Effector memory CD8-positive, alpha-beta T cell (primary cell): ENCODE data around the gene FBRSL1.
A peak's percentile ranks its signal among the peaks of the same experiment; 100 is the strongest.

ENCODE experiments used
- ATAC-seq: fragments of 150-1000 bp; cut with Tn5 transposase; replicated peaks from 2 replicates; pipeline ENCODE4 v1.10.0; 2021; ENCODE audit warnings: mild to moderate bottlenecking, moderate library complexity
- DNase-seq, 3 experiments: peaks; one replicate each; pipeline ENCODE4 v3.0.0; 2021
- H3K27ac Mint-ChIP-seq, 2 donors: one replicate each; pipeline ENCODE4 v1.8.0; 2022; ENCODE audit warnings: mild to moderate bottlenecking in 2 of 2, mixed read lengths in 2 of 2, moderate library complexity in 2 of 2
- H3K27me3 Mint-ChIP-seq, 2 donors: one replicate each; pipeline ENCODE4 v1.8.0; 2022; ENCODE audit warnings: mixed read lengths in 2 of 2
- H3K36me3 Mint-ChIP-seq: one replicate; pipeline ENCODE4 v1.8.0; 2022; ENCODE audit warnings: mild to moderate bottlenecking, moderate library complexity, mixed read lengths; ENCODE audit not compliant: insufficient read depth
- H3K4me1 Mint-ChIP-seq, 2 donors: one replicate each; pipeline ENCODE4 v1.8.0; 2022; ENCODE audit warnings: low read depth in 2 of 2, mixed read lengths in 2 of 2
- H3K4me3 Mint-ChIP-seq, 2 donors: one replicate each; pipeline ENCODE4 v1.8.0; 2022; ENCODE audit warnings: mild to moderate bottlenecking in 2 of 2, mixed read lengths in 2 of 2, moderate library complexity in 2 of 2
- H3K9me3 Mint-ChIP-seq, 2 donors: one replicate each; pipeline ENCODE4 v1.8.0; 2022; ENCODE audit warnings: mixed read lengths in 2 of 2

The FBRSL1 gene

GRCh38 chr12:132486576-132486975, 3.4 kb upstream of the FBRSL1 start:
- Mint-ChIP-seq H3K27me3 (no peaks in the 10 kb centered on the region), H3K4me1 (peaks cover 36 to 39% of the 10 kb centered on the region in 2 donors), H3K4me3 (peak overlapping the region in 1 of 2 donors; percentile 51), H3K9me3 (no peaks in the 10 kb centered on the region), H3K36me3 (peaks cover 12% of the 10 kb centered on the region), H3K27ac (peak overlapping the region; percentile 89 to 94)
- DNase-seq, result no peak
- no peak for ATAC-seq

- Mint-ChIP-seq H3K4me1 (peaks cover 44 to 46% of the 10 kb centered on the region in 2 donors), H3K36me3 (peaks cover 13% of the 10 kb centered on the region), H3K9me3 (no peaks in the 10 kb centered on the region), H3K27ac (peak overlapping the region; percentile 94 to 95), H3K4me3 (peak overlapping the region; percentile 90 to 94), H3K27me3 (no peaks in the 10 kb centered on the region)
- ATAC-seq, result no peak
- no peak for DNase-seq
Observed at GRCh38 chr12:132487311-132487741, 2.6 kb upstream of the FBRSL1 start.

DNA sequence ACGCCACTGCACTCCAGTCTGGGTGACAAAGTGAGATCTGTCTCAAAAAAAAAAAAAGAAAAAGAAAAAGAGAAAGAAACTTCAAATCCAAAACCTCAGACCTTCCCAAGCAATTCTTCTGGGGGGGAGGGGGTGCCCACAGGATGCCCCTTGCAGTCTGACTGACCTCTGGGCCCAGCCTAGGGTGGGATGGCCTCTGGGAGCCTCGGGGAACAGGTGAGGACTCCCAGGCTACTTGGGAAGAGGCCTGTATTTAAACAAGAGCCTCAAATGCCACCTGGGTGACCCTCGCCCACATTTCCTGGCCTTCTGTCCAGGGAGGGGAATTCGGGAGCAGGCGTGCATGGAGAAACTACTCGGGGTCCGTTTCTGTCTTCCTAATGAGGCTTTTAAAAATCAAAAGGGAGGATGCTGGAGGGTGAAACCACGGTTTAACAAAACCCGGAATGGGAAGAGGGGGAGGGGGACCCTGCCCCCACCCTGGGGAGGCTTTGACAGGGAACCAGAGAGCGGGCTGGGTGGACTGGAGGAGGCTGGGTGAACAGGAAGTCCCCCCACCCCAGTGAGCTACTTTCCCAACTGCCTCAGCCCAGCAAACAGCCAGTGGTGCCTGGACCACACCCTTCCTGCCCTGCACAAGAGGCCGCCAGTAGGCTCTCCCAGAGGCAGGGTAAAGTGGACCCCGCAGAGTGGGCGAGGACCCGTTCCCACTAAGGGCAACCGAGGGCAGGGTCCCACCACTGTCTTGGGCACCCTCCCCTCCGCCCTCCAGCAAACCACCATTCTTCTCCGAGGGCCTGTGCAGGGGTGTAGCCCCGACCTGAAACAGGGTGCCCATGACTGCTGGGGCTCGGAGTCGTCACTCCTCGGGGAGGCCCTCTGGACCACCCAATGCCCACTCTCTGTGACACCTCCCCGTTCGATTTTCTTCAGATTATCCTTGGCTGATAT, 1.5 kb upstream of the FBRSL1 start:
- Mint-ChIP-seq H3K4me3 (peak overlapping the region; percentile 90 to 94), H3K9me3 (no peaks in the 10 kb centered on the region), H3K36me3 (peaks cover 13% of the 10 kb centered on the region), H3K27ac (peak overlapping the region; percentile 94 to 95), H3K4me1 (peaks cover 50 to 57% of the 10 kb centered on the region in 2 donors), H3K27me3 (no peaks in the 10 kb centered on the region)
- no peak for DNase-seq
- ATAC-seq, result no peak

- Mint-ChIP-seq H3K9me3 (no peaks in the 10 kb centered on the region), H3K27ac (peak overlapping the region; percentile 94 to 95), H3K36me3 (peaks cover 15% of the 10 kb centered on the region), H3K4me3 (peak overlapping the region; percentile 90 to 94), H3K27me3 (no peaks in the 10 kb centered on the region), H3K4me1 (peaks cover 56 to 64% of the 10 kb centered on the region in 2 donors)
- DNase-seq (peak; percentile 62 to 67 (median 63)), ATAC-seq (peak; percentile 58)
Observed at GRCh38 chr12:132489078-132489601, 811 bp upstream of the FBRSL1 start.

DNA sequence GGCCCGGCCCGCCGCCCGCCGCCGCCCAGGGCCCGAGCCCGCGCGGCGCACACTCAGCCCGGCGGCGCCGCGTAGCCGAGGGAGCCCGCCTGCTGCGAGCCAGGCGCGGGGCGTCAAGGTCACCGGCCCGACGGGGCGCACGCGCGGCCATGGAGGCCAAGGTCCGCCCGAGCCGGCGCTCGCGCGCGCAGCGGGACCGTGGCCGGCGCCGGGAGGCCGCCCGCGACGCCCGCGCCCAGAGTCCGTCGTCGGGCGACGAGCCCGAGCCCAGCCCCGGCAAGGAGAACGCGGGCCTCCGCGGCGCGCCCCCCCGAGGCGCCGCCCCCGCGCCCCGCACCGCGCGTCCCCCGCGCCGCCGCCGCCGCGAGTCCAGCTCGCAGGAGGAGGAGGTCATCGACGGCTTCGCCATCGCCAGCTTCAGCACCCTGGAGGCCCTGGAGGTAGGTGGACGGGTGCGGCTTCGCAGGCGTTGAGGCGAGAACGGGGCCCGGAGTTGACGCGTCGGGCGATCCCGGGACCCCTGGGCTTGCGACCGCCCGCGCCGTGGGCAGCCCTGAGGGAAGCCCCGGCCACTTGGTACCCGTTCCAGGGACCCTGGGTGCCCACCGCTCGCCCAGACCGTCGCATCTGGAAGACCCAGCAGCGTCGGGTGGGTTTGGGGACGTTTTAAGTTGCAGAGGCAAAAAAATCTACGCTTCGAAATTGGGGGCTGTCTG, 629 bp downstream of the FBRSL1 start:
- Mint-ChIP-seq H3K9me3 (no peaks in the 10 kb centered on the region), H3K27ac (peak overlapping the region; percentile 47 to 90), H3K36me3 (peaks cover 24% of the 10 kb centered on the region), H3K4me3 (peak overlapping the region; percentile 78 to 87), H3K4me1 (peaks cover 66 to 75% of the 10 kb centered on the region in 2 donors), H3K27me3 (no peaks in the 10 kb centered on the region)
- DNase-seq, result no peak
- peak; percentile 1 for ATAC-seq

- Mint-ChIP-seq H3K36me3 (peaks cover 27% of the 10 kb centered on the region), H3K9me3 (no peaks in the 10 kb centered on the region), H3K4me1 (peaks cover 65 to 72% of the 10 kb centered on the region in 2 donors), H3K4me3 (peak overlapping the region; percentile 78 to 87), H3K27me3 (no peaks in the 10 kb centered on the region), H3K27ac (peak overlapping the region; percentile 47 to 90)
- no peak for ATAC-seq
- DNase-seq, result no peak
Observed at GRCh38 chr12:132491138-132491663, 1.2 kb downstream of the FBRSL1 start.

- peaks cover 68 to 74% of the 10 kb centered on the region in 2 donors for H3K4me1 Mint-ChIP-seq
- H3K27me3 Mint-ChIP-seq, result no peaks in the 10 kb centered on the region
- no peak for ATAC-seq
- peaks cover 30% of the 10 kb centered on the region for H3K36me3 Mint-ChIP-seq
- no peak for DNase-seq
- H3K9me3 Mint-ChIP-seq, result no peaks in the 10 kb centered on the region
- peak overlapping the region; percentile 78 to 87 for H3K4me3 Mint-ChIP-seq
- H3K27ac Mint-ChIP-seq, result peak overlapping the region; percentile 47 to 88
Observed at GRCh38 chr12:132491761-132492378, 1.9 kb downstream of the FBRSL1 start.

DNA sequence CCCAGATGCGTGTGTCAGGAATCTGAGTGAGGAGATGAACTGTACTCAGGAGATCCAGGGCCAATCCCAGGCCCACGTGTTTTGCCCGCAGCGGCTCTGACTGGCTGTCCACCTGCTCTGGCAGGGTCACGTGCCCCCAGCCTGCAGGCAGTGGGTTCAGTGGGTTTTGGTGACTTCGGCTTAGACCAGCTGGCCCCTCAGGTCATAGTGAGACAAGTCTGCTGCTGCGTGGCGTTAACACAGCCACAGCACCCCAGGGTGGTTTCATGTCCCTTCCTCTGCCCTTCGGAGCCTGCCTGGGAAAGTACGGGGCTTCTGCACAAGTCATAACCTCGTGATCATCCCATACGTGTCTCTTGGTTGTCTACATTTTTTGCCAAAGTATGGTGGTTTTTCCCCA, 2.6 kb downstream of the FBRSL1 start:
- Mint-ChIP-seq H3K36me3 (peaks cover 34% of the 10 kb centered on the region), H3K4me1 (peaks cover 65 to 70% of the 10 kb centered on the region in 2 donors), H3K27me3 (no peaks in the 10 kb centered on the region), H3K4me3 (peak overlapping the region; percentile 78 to 87), H3K9me3 (no peaks in the 10 kb centered on the region), H3K27ac (peak overlapping the region; percentile 47 to 88)
- ATAC-seq (no peak), DNase-seq (no peak)

GRCh38 chr12:132492951-132493350, 3.0 kb downstream of the FBRSL1 start:
- Mint-ChIP-seq H3K9me3 (no peaks in the 10 kb centered on the region), H3K27ac (peak overlapping the region in 1 of 2 donors; percentile 88), H3K4me3 (peak overlapping the region; percentile 78 to 87), H3K4me1 (peaks cover 60 to 69% of the 10 kb centered on the region in 2 donors), H3K36me3 (peaks cover 35% of the 10 kb centered on the region), H3K27me3 (no peaks in the 10 kb centered on the region)
- no peak for DNase-seq
- ATAC-seq, result no peak

DNA sequence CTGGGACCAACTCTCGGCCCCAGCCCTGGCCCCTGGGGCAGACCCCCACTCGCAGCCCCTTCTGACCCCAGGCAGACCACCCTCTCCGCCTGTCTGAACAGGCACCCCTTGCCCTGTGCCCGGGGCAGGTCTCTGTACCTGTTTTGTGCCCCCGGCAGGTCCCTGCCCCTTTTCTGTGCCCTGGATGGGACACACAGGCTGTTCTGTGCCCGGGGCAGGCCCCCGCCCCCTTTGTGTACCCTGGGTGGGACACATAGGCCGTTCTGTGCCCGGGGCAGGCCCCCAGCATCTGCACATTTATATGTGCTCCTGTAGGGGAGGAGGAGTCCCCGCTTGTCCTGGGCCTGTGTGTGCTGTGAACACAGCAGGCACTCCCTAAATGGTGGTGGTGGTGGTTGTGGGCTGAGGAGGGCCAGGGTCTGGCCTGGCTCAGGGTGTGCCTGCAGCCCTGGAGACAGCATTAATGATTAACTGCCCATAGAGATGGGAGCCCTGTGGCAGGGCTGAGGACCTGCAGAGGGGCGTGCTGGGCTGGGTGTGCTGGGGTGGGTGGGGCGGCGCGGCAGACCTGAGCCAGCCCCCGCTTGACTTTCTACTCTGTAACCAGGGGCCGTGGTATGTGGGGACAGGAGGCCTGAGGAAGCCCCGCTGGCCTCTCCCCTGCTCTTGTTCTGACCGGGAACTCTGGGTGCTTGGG, 3.7 kb downstream of the FBRSL1 start:
- DNase-seq (no peak), ATAC-seq (no peak)
- Mint-ChIP-seq H3K27me3 (no peaks in the 10 kb centered on the region), H3K36me3 (peaks cover 32% of the 10 kb centered on the region), H3K4me3 (peak overlapping the region; percentile 78 to 87), H3K4me1 (peaks cover 59 to 63% of the 10 kb centered on the region in 2 donors), H3K9me3 (no peaks in the 10 kb centered on the region), H3K27ac (peak overlapping the region in 1 of 2 donors; percentile 88)

DNA sequence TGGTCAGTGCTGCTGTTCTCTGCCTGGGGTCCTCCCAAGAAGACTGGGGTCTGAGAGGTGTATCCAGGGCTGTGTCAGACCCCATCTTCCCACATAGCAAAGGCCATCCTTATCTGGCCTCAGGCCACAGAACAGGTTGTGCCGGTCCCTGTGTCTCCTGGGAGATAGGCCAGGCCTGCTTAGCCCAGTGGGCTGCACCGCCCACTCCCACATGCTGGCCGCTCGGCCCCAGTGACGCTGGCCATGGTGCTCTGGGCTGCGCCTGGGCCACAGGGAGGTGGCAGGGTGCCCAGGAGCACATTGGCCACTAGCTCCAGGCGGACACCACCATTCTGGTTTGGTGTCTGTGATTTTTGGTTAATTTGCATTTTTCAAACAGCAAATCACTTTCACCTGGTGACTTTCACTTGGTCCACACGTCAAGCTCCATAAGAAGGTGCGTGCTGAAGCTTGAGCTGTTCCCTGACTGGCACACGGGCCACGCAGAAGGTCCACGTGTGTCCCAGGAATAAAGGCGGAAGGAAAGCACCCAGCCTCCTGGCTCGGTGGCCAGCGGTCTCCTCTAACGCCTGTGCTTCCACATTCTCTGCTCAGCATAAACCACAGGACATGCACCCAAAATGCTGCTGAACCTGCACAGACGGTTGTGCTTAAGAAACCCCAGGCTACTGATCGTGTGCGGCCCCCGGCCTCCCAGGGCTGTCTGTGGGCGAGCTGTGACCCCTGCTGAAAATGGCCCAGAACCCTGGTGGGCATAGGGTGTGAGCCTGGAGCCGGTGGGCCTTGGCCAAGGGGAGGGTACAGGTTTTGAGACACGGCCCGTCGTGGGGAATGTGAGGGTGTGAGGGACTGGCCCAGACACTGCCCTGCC, 4.6 kb downstream of the FBRSL1 start:
- ATAC-seq (no peak), DNase-seq (no peak)
- H3K4me1 Mint-ChIP-seq, result peaks cover 58 to 62% of the 10 kb centered on the region in 2 donors
- H3K36me3 Mint-ChIP-seq, result peaks cover 32% of the 10 kb centered on the region
- H3K4me3 Mint-ChIP-seq, result peak overlapping the region; percentile 78 to 87
- no peaks in the 10 kb centered on the region for H3K9me3 Mint-ChIP-seq
- no peaks in the 10 kb centered on the region for H3K27me3 Mint-ChIP-seq
- H3K27ac Mint-ChIP-seq, result peak overlapping the region; percentile 41 to 87

- Mint-ChIP-seq H3K27ac (peak overlapping the region; percentile 41 to 87), H3K4me3 (peak overlapping the region; percentile 36 to 46), H3K36me3 (peaks cover 37% of the 10 kb centered on the region), H3K4me1 (peaks cover 61 to 66% of the 10 kb centered on the region in 2 donors), H3K9me3 (no peaks in the 10 kb centered on the region), H3K27me3 (no peaks in the 10 kb centered on the region)
- DNase-seq, result no peak
- ATAC-seq, result no peak
Observed at GRCh38 chr12:132495165-132495544, 5.2 kb downstream of the FBRSL1 start.
